AG04450 (cell line): ENCODE data around the gene F8. TPM values are rescaled to one million over a fixed set of nuclear protein-coding genes. Genes with fewer than 3 reads are reported as not detected.
"Not testable (repeated sequence)": the region's sequence is repeated elsewhere in the genome, so short reads cannot be mapped to it uniquely, and the experiment has no call there.

Experiments used
- CTCF ChIA-PET: fragments of 300-600, 350-600 bp; formaldehyde crosslinking; extraction: SDS; loops from one replicate; lab custom pipeline; 2022; ENCODE audit warnings: antibody characterized with exemption, inconsistent platforms; lab: Charles Lee
- POLR2A ChIA-PET: fragments of 350-600 bp; formaldehyde crosslinking; extraction: SDS; loops from one replicate; lab custom pipeline; 2021; ENCODE audit warnings: antibody characterized with exemption, inconsistent platforms; lab: Yijun Ruan, JAX
- DNase-seq: peaks from one replicate; pipeline ENCODE4 v3.0.0-alpha.2; 2011; ENCODE audit warnings: low read depth, low spot score
- H3K27ac ChIP-seq: one replicate; pipeline ENCODE4 v1.5.1; 2012; ENCODE audit warnings: low read depth, low read length, control low read depth
- H3K27me3 ChIP-seq: one replicate; pipeline ENCODE4 v1.6.0; 2012; ENCODE audit warnings: low read length; ENCODE audit not compliant: control insufficient read depth, insufficient read depth
- H3K4me3 ChIP-seq: 2 replicates; pipeline ENCODE4 v1.5.1; 2011; ENCODE audit warnings: mild to moderate bottlenecking, low read depth, low read length, control low read depth
- H3K9me3 ChIP-seq: 2 replicates; pipeline ENCODE4 v1.5.1; 2012; ENCODE audit warnings: low read length; ENCODE audit not compliant: control insufficient read depth, insufficient read depth
- CTCF ChIP-seq: IDR thresholded peaks from 2 replicates; pipeline ENCODE4 v1.5.1; 2011; ENCODE audit warnings: low read depth, low read length, control low read depth, inconsistent platforms
- polyA plus RNA-seq: library from polyadenylated mRNA; depleted of rRNA; stranded (reverse); fragments of >200 nt; gene quantifications from 2 replicates; pipeline ENCODE4 v1.2.3, GENCODE V29; 2011

F8 gene
- polyA plus RNA-seq, 1 experiment: 1.4 TPM

DNA sequence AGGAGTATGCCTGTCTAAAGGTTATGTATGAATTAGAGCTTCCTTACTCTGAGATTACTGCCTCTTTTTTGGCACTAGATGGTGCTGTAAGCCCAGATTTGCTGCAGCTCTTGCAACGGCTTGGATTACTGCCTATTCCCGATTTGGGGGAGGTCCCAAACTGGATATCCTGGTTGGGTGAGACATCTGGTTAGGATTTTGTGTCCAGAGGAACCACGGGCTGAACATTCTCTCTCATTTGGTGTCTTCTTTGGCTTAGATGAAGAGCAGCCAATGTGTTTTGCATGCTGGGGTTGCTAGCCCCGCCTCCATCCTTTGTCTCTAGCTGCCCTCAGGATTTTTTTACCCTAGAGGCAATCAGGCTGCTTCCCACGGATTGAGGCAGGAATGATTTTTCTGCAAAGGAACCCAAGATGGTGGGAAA, 104.5 kb downstream of the F8 start:
- H3K4me3 ChIP-seq: peak overlapping the region; percentile 7; the same call in 1 of the 2 replicates
- ChIA-PET CTCF (interaction anchor here (0.6 to 2.6 kb wide), 23 partner anchors 9 to 744 kb away, joined by 3 to 28 read pairs (median 4); partner anchors contain the start of gene VBP1), POLR2A (no interaction called here)

GRCh38 chrX:154914052-154914451, 108.5 kb downstream of the F8 start:
- Histone ChIP-seq H3K27me3 (no peaks in the 10 kb centered on the region), H3K27ac (no peak overlapping the region), H3K9me3 (no peaks in the 10 kb centered on the region), H3K4me3 (no peak overlapping the region)
- ChIA-PET POLR2A (no interaction called here), CTCF (no interaction called here)
- no peak for TF ChIP-seq CTCF
- no peak for DNase-seq

More for the DNA sequence above, 104.5 kb downstream of the F8 start:
- H3K9me3 ChIP-seq: no peaks in the 10 kb centered on the region
- peak; percentile 69 for TF ChIP-seq CTCF
- peak; percentile 71 for DNase-seq
- no peak overlapping the region for H3K27ac ChIP-seq
- H3K27me3 ChIP-seq: no peaks in the 10 kb centered on the region

DNA sequence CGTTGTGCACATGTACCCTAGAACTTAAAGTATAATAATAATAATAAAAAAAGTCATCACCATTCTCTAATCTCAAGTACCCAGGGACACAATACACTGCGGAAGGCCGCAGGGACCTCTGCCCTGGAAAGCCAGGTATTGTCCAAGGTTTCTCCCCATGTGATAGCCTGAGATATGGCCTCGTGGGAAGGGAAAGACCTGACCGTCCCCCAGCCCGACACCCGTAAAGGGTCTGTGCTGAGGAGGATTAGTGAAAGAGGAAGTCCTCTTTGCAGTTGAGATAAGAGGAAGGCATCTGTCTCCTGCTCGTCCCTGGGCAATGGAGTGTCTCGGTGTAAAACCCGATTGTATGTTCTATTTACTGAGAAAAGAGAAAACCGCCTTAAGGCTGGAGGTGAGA, 112.0 kb downstream of the F8 start:
- H3K27ac ChIP-seq, CTCF ChIA-PET, H3K27me3 ChIP-seq, POLR2A ChIA-PET, H3K9me3 ChIP-seq, DNase-seq, H3K4me3 ChIP-seq: not testable (repeated sequence)

- H3K27ac ChIP-seq, H3K4me3 ChIP-seq, POLR2A ChIA-PET, H3K27me3 ChIP-seq, DNase-seq, H3K9me3 ChIP-seq: not testable (repeated sequence)
- CTCF ChIA-PET: interaction anchor here (2.3 kb wide), 1 partner anchor 7 kb away, joined by 14 read pairs; no protein-coding TSS in a partner anchor
These were observed 112.5 kb downstream of the F8 start for GRCh38 chrX:154910048-154910447.

GRCh38 chrX:154908821-154909220, 113.7 kb downstream of the F8 start:
- POLR2A ChIA-PET: no interaction called here
- no peaks in the 10 kb centered on the region for H3K27me3 ChIP-seq
- no peaks in the 10 kb centered on the region for H3K9me3 ChIP-seq
- no peak overlapping the region for H3K27ac ChIP-seq
- CTCF ChIA-PET: interaction anchor here (2.3 kb wide), 1 partner anchor 9 kb away, joined by 14 read pairs; no protein-coding TSS in a partner anchor
- DNase-seq: no peak
- no peak overlapping the region for H3K4me3 ChIP-seq
- TF ChIP-seq CTCF: no peak

DNA sequence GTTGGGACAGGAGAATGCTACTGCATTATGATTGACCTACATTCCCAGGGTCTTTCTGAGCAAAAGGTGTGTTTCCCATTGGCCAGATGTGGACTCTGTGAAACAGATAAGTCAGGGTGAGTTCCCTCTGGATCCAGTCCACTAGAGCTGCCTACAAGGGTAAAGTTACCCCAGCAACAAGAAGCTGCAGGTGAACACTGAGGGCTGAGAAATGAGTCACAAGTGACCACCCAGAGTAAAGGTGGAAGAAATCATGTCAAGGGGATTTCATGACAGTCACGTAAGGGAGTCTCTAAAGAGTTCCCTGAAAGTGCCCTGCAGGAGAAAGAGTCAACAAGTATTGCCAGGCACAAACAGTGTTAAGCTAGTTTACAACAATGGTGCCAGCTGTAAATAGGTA, 120.1 kb downstream of the F8 start:
- CTCF ChIA-PET: no interaction called here
- Histone ChIP-seq H3K27me3 (no peaks in the 10 kb centered on the region), H3K4me3 (no peak overlapping the region), H3K9me3 (no peaks in the 10 kb centered on the region), H3K27ac (no peak overlapping the region)
- no peak for DNase-seq
- TF ChIP-seq CTCF: no peak
- POLR2A ChIA-PET: no interaction called here
